H9 (cell line): ENCODE results near the gene TBC1D22A. TPM values are rescaled to one million over a fixed set of nuclear protein-coding genes. Genes with fewer than 3 reads are reported as not detected.

Experiments
- DNase-seq: peaks from one replicate; pipeline ENCODE4 v3.0.0-alpha.2; 2017
- H2AFZ ChIP-seq: one replicate; pipeline ENCODE4 v1.6.1; 2013; ENCODE audit warnings: mild to moderate bottlenecking, low read length, control low read depth, moderate library complexity
- H2AK5ac ChIP-seq: 2 replicates; pipeline ENCODE4 v1.6.1; 2013; ENCODE audit warnings: low read length, control low read depth, mixed read lengths; ENCODE audit not compliant: insufficient read length
- H2BK120ac ChIP-seq: one replicate; pipeline ENCODE4 v1.6.1; 2013; ENCODE audit warnings: low read depth, mild to moderate bottlenecking, low read length, control low read depth, inconsistent platforms; ENCODE audit not compliant: poor library complexity, severe bottlenecking
- H2BK12ac ChIP-seq: 2 replicates; pipeline ENCODE4 v1.6.1; 2013; ENCODE audit warnings: low read length, control low read depth, mixed read lengths, low read depth; ENCODE audit not compliant: insufficient read length
- H2BK15ac ChIP-seq: 2 replicates; pipeline ENCODE4 v1.6.1; 2013; ENCODE audit warnings: low read depth, low read length, control low read depth
- H2BK20ac ChIP-seq: one replicate; pipeline ENCODE4 v1.6.1; 2013; ENCODE audit warnings: low read depth, mild to moderate bottlenecking, low read length, control low read depth, inconsistent platforms; ENCODE audit not compliant: poor library complexity, severe bottlenecking
- H2BK5ac ChIP-seq: 2 replicates; pipeline ENCODE4 v1.6.1; 2013; ENCODE audit warnings: low read length, control low read depth, mixed read lengths; ENCODE audit not compliant: insufficient read length
- H3K14ac ChIP-seq: 2 replicates; pipeline ENCODE4 v1.6.1; 2013; ENCODE audit warnings: low read length, control low read depth; ENCODE audit not compliant: insufficient read depth
- H3K18ac ChIP-seq: 2 replicates; pipeline ENCODE4 v1.6.1; 2013; ENCODE audit warnings: low read depth, mild to moderate bottlenecking, mixed read lengths, low read length, control low read depth; ENCODE audit not compliant: insufficient read length
- H3K23ac ChIP-seq: 2 replicates; pipeline ENCODE4 v1.6.1; 2013; ENCODE audit warnings: low read length, control low read depth, mixed read lengths, low read depth; ENCODE audit not compliant: insufficient read length
- H3K23me2 ChIP-seq: 2 replicates; pipeline ENCODE4 v1.6.1; 2013; ENCODE audit warnings: low read depth, mild to moderate bottlenecking, mixed read lengths, low read length, control low read depth; ENCODE audit not compliant: insufficient read length, poor library complexity, severe bottlenecking
- H3K27ac ChIP-seq: 2 replicates; pipeline ENCODE4 v1.5.1; 2013; ENCODE audit warnings: low read length, control low read depth, mixed read lengths, low read depth; ENCODE audit not compliant: insufficient read length
- H3K27me3 ChIP-seq: 2 replicates; pipeline ENCODE4 v1.6.1; 2013; ENCODE audit warnings: low read length, control low read depth, inconsistent platforms; ENCODE audit not compliant: insufficient read depth
- H3K4ac ChIP-seq: 2 replicates; pipeline ENCODE4 v1.6.1; 2013; ENCODE audit warnings: low read depth, mild to moderate bottlenecking, control low read depth, inconsistent platforms, low read length, moderate library complexity
- H3K4me1 ChIP-seq: 2 replicates; pipeline ENCODE4 v1.6.1; 2013; ENCODE audit warnings: low read length, control low read depth, inconsistent platforms; ENCODE audit not compliant: insufficient read depth
- H3K4me2 ChIP-seq: 2 replicates; pipeline ENCODE4 v1.6.1; 2013; ENCODE audit warnings: low read length, control low read depth, mixed read lengths; ENCODE audit not compliant: insufficient read length, insufficient read depth
- H3K56ac ChIP-seq: 2 replicates; pipeline ENCODE4 v1.6.1; 2013; ENCODE audit warnings: low read depth, mild to moderate bottlenecking, mixed read lengths, low read length, control low read depth; ENCODE audit not compliant: insufficient read length
- H3K79me1 ChIP-seq: 2 replicates; pipeline ENCODE4 v1.6.1; 2013; ENCODE audit warnings: low read depth, mild to moderate bottlenecking, moderate library complexity, low read length, control low read depth, inconsistent platforms; ENCODE audit not compliant: insufficient read depth, poor library complexity, severe bottlenecking
- H3K79me2 ChIP-seq: 2 replicates; pipeline ENCODE4 v1.6.1; 2013; ENCODE audit warnings: low read length, control low read depth, inconsistent platforms; ENCODE audit not compliant: insufficient read depth
- H3K9ac ChIP-seq: 2 replicates; pipeline ENCODE4 v1.6.1; 2013; ENCODE audit warnings: low read length, control low read depth, mixed read lengths; ENCODE audit not compliant: insufficient read length; ENCODE audit errors: extremely low read depth
- H3K9me3 ChIP-seq: one replicate; pipeline ENCODE4 v1.6.1; 2013; ENCODE audit warnings: low read depth, low read length, inconsistent platforms; ENCODE audit not compliant: control insufficient read depth
- H3T11ph ChIP-seq: one replicate; pipeline ENCODE4 v1.6.1; 2013; ENCODE audit warnings: mild to moderate bottlenecking, low read length, control low read depth, inconsistent platforms
- H4K20me1 ChIP-seq: one replicate; pipeline ENCODE4 v1.6.1; 2013; ENCODE audit not compliant: control insufficient read depth, insufficient read length, insufficient read depth
- H4K5ac ChIP-seq: 2 replicates; pipeline ENCODE4 v1.6.1; 2013; ENCODE audit warnings: low read depth, mild to moderate bottlenecking, mixed read lengths, low read length, control low read depth; ENCODE audit not compliant: insufficient read length
- H4K8ac ChIP-seq: replicated peaks from 2 replicates; pipeline ENCODE4 v1.6.1; 2013; ENCODE audit warnings: low read length, control low read depth, mixed read lengths, low read depth; ENCODE audit not compliant: insufficient read length
- H4K91ac ChIP-seq: 2 replicates; pipeline ENCODE4 v1.6.1; 2013; ENCODE audit warnings: low read depth, mild to moderate bottlenecking, moderate library complexity, mixed read lengths, low read length, control low read depth; ENCODE audit not compliant: insufficient read length
- H3K27ac Mint-ChIP-seq, 3 experiments: 2 replicates in 2 of 3; 3 replicates in 1 of 3; pipeline ENCODE4 v1.8.0; 2020 to 2021; ENCODE audit warnings: mixed read lengths in 3 of 3, mild to moderate bottlenecking in 1 of 3, moderate library complexity in 1 of 3
- H3K27me3 Mint-ChIP-seq: 2 replicates; pipeline ENCODE4 v1.8.0; 2021; ENCODE audit warnings: low read depth, mild to moderate bottlenecking, moderate library complexity, mixed read lengths
- H3K36me3 Mint-ChIP-seq, 3 experiments: 2 replicates in 2 of 3; 3 replicates in 1 of 3; pipeline ENCODE4 v1.8.0; 2020 to 2021; ENCODE audit warnings: low read depth in 3 of 3, mixed read lengths in 3 of 3; ENCODE audit not compliant: insufficient read depth in 1 of 3
- H3K4me1 Mint-ChIP-seq, 2 experiments: 2 replicates each; pipeline ENCODE4 v1.8.0; 2020; ENCODE audit warnings: mixed read lengths in 2 of 2
- H3K4me3 Mint-ChIP-seq, 2 experiments: 2 replicates in 1 of 2; 3 replicates in 1 of 2; pipeline ENCODE4 v1.8.0; 2020 to 2021; ENCODE audit warnings: mild to moderate bottlenecking in 2 of 2, mixed read lengths in 2 of 2, moderate library complexity in 1 of 2
- H3K9me3 Mint-ChIP-seq, 2 experiments: 2 replicates in 1 of 2; 3 replicates in 1 of 2; pipeline ENCODE4 v1.8.0; 2020; ENCODE audit warnings: mild to moderate bottlenecking in 2 of 2, mixed read lengths in 2 of 2, moderate library complexity in 1 of 2
- CTCF ChIP-seq: fragments of 200-600 bp; sonication (generic); conservative IDR thresholded peaks from 3 replicates; pipeline ENCODE4 v1.8.0; 2021; ENCODE audit warnings: antibody characterized with exemption, mild to moderate bottlenecking
- WGBS: extraction: QIAGEN DNeasy Blood & Tissue Kit; methylation state at CpG from one replicate; pipeline ENCODE4 v1.1.7; 2013; ENCODE audit warnings: missing lambda C conversion rate, low lambda C conversion rate, mixed read lengths; ENCODE audit not compliant: insufficient read length; ENCODE audit errors: extremely low coverage; 5-methylcytosine and 5-hydroxymethylcytosine counted together
- total RNA-seq: library from RNA; stranded (reverse); gene quantifications from 2 replicates; pipeline ENCODE4 v1.2.1, GENCODE V29; 2021

The TBC1D22A gene
- total RNA-seq, 1 experiment from 2014 or later, result 20.8 TPM

DNA sequence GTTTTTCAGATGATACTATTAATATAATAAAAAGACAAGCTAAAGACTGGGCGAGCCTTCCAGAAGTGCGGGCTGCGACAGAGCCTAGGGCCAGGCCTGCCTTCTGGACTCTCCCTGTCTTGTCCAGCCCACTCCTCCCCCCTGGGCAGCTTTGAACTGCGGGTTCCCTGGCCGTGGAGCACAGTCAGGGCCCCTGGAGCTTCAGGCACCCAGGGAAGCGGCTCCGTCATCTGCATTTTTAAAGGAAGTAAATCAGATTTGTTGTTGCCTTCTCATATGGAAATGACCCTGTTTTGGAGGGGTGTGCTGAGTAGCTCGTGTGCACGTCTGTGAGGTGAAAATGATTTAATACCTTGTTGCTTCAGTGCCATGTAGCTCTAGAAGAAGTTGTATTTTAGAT lies 265.3 kb downstream of the TBC1D22A start:
- 0 out of 2 replicates have a peak overlapping the region, but pooled peaks have one; percentile 55 for H3K14ac ChIP-seq
- H3K18ac ChIP-seq, result no peak overlapping the region
- H2BK5ac ChIP-seq, result no peak overlapping the region
- H2AFZ ChIP-seq, result no peak overlapping the region
- H4K91ac ChIP-seq, result no peak overlapping the region
- no peaks in the 10 kb centered on the region for H3K27me3 ChIP-seq
- peaks cover 3% of the 10 kb centered on the region; the same call in 1 of the 2 replicates for H3K4me1 ChIP-seq
- no peak overlapping the region for H3K9ac ChIP-seq
- Mint-ChIP-seq H3K4me3 (peak overlapping the region; percentile 27 to 34; a peak in 4 of 5 replicates), H3K27ac (no peak overlapping the region), H3K27me3 (peaks cover 12% of the 10 kb centered on the region), H3K9me3 (no peaks in the 10 kb centered on the region; a peak in 1 of 5 replicates), H3K4me1 (peaks cover 38 to 48% of the 10 kb centered on the region in 2 experiments), H3K36me3 (peaks cover 0 to 12% (median 3%) of the 10 kb centered on the region in 3 experiments; a peak in 3 of 7 replicates)
- no peaks in the 10 kb centered on the region for H3K23me2 ChIP-seq
- H3K4ac ChIP-seq, result no peak overlapping the region
- no peak overlapping the region for H3K56ac ChIP-seq
- no peak overlapping the region for H2BK12ac ChIP-seq
- no peak overlapping the region for H2BK15ac ChIP-seq
- H3K23ac ChIP-seq, result no peak overlapping the region
- no peaks in the 10 kb centered on the region for H3K79me2 ChIP-seq
- no peak overlapping the region for H3K27ac ChIP-seq
- no peak overlapping the region for H2BK120ac ChIP-seq
- WGBS, result no CpG with 5 or more reads among the region's 9 CpGs
- TF ChIP-seq CTCF, result no peak
- H2BK20ac ChIP-seq, result no peak overlapping the region
- H3T11ph ChIP-seq, result no peak overlapping the region
- H3K4me2 ChIP-seq, result peak overlapping the region; percentile 31
- no peaks in the 10 kb centered on the region for H3K79me1 ChIP-seq
- H2AK5ac ChIP-seq, result no peak overlapping the region
- H4K20me1 ChIP-seq, result no peaks in the 10 kb centered on the region
- no peak overlapping the region for H4K5ac ChIP-seq
- DNase-seq, result no peak
- no peaks in the 10 kb centered on the region for H3K9me3 ChIP-seq
- no peak overlapping the region for H4K8ac ChIP-seq
